Hematopoietic multipotent progenitor cell treated with erythropoietin and hydrocortisone succinate and interleukin-3 and kit ligand, for 6 days (in vitro differentiated cells): ENCODE data around the gene RREB1.
A peak's percentile ranks its signal among the peaks of the same experiment; 100 is the strongest.

Experiments used
- DNase-seq: peaks from one replicate; pipeline ENCODE4 v3.0.0-alpha.2; 2015

The RREB1 gene

GRCh38 chr6:7098993-7099392 lies 8.8 kb upstream of the RREB1 start:
- DNase-seq = no peak

- DNase-seq = peak; percentile 38
These were observed 7.5 kb upstream of the RREB1 start for GRCh38 chr6:7100072-7100752.

- peak; percentile 60 for DNase-seq
These were observed 7.0 kb upstream of the RREB1 start for GRCh38 chr6:7100753-7101081.

GRCh38 chr6:7101290-7101689 lies 6.5 kb upstream of the RREB1 start:
- DNase-seq = no peak

- no peak for DNase-seq
These were observed 3.0 kb upstream of the RREB1 start for GRCh38 chr6:7104752-7105151.

- DNase-seq = no peak
These were observed 1.5 kb upstream of the RREB1 start for GRCh38 chr6:7106215-7106751.

GRCh38 chr6:7106752-7107577 lies 796 bp upstream of the RREB1 start:
- DNase-seq = peak; percentile 88

- peak; percentile 52 for DNase-seq
These were observed 619 bp downstream of the RREB1 start for GRCh38 chr6:7108196-7108963.

GRCh38 chr6:7108964-7109836 lies 1.4 kb downstream of the RREB1 start:
- DNase-seq = peak; percentile 78

GRCh38 chr6:7110092-7110792 lies 2.5 kb downstream of the RREB1 start:
- no peak for DNase-seq

GRCh38 chr6:7111095-7111690 lies 3.4 kb downstream of the RREB1 start:
- no peak for DNase-seq

- no peak for DNase-seq
These were observed 4.4 kb downstream of the RREB1 start for GRCh38 chr6:7112171-7112570.

- peak; percentile 69 for DNase-seq
These were observed 5.1 kb downstream of the RREB1 start for GRCh38 chr6:7112741-7113313.

GRCh38 chr6:7114744-7115458 lies 7.1 kb downstream of the RREB1 start:
- no peak for DNase-seq

GRCh38 chr6:7115543-7116231 lies 7.9 kb downstream of the RREB1 start:
- no peak for DNase-seq

- DNase-seq = peak; percentile 79
These were observed 11.6 kb downstream of the RREB1 start for GRCh38 chr6:7119272-7119801.

- DNase-seq = no peak
These were observed 14.0 kb downstream of the RREB1 start for GRCh38 chr6:7121700-7122241.

- no peak for DNase-seq
These were observed 14.9 kb downstream of the RREB1 start for GRCh38 chr6:7122684-7123083.

GRCh38 chr6:7124114-7124513 lies 16.4 kb downstream of the RREB1 start:
- no peak for DNase-seq
